HepG2 (cell line): ENCODE measurements around the gene CDC6. TPM values are rescaled to one million over a fixed set of nuclear protein-coding genes. Genes with fewer than 3 reads are reported as not detected.

Experiments used
- ATAC-seq: fragments of 200-7000 bp; cut with Tn5 transposase; 3 replicates; pipeline ENCODE4 v1.9.1; 2020; ENCODE audit warnings: mild to moderate bottlenecking, moderate library complexity
- BruUV-seq: library from RNA; stranded (reverse); fragments of 400-500 nt; replicated peaks from 2 replicates; lab custom pipeline; 2021; lab: Mats Ljungman, UMichigan
- CTCF ChIA-PET: fragments of 300-600 bp; formaldehyde crosslinking; extraction: SDS; loops from one replicate; lab custom pipeline; 2021; ENCODE audit warnings: low total read pairs, inconsistent platforms, low intra/inter-chr PET ratio; lab: Yijun Ruan, JAX
- POLR2A ChIA-PET: fragments of 350-600 bp; sonication (Branson Sonifier 250); formaldehyde crosslinking; loops from one replicate; lab custom pipeline; 2020; ENCODE audit warnings: antibody characterized with exemption, inconsistent platforms; lab: Yijun Ruan, JAX
- DNase-seq: peaks from one replicate; pipeline ENCODE4 v3.0.0-alpha.2; 2015; ENCODE audit warnings: low spot score
- FAIRE-seq: peaks from 3 replicates; lab custom pipeline; 2011; peaks lifted over from hg19 to GRCh38; lab: Jason Lieb, UNC
- H2AFZ ChIP-seq: one replicate; pipeline ENCODE4 v1.6.1; 2011; ENCODE audit warnings: low read length, inconsistent platforms
- H3K27ac ChIP-seq: fragments of 300-600 bp; 3 replicates; pipeline ENCODE4 v1.8.0; 2011; ENCODE audit warnings: mixed run types, mild to moderate bottlenecking, mixed read lengths, low read length, inconsistent platforms; ENCODE audit not compliant: insufficient read depth; ENCODE audit errors: extremely low read length
- H3K27me3 ChIP-seq, 2 experiments: fragments of 200-600 bp in 1 of 2; 2 replicates in 1 of 2; 3 replicates in 1 of 2; pipeline versions ENCODE4 v1.6.0 to v1.8.0; 2011; ENCODE audit warnings: low read length in 2 of 2, mild to moderate bottlenecking in 2 of 2, moderate library complexity in 2 of 2, inconsistent platforms in 1 of 2; ENCODE audit not compliant: insufficient read depth in 2 of 2, control insufficient read depth in 1 of 2
- H3K36me3 ChIP-seq, 2 experiments: fragments of 200-600 bp in 1 of 2; replicated peaks in 1 of 2; 2 replicates in 1 of 2; 3 replicates in 1 of 2; pipeline versions ENCODE4 v1.5.1 to v1.8.0; 2011; ENCODE audit warnings: low read length in 2 of 2, inconsistent platforms in 1 of 2; ENCODE audit not compliant: insufficient read depth in 2 of 2, control insufficient read depth in 1 of 2
- H3K4me1 ChIP-seq: 2 replicates; pipeline ENCODE4 v1.5.1; 2012; ENCODE audit warnings: low read length, inconsistent platforms; ENCODE audit not compliant: insufficient read depth
- H3K4me2 ChIP-seq: 2 replicates; pipeline ENCODE4 v1.6.0; 2011; ENCODE audit warnings: low read depth, low read length, inconsistent platforms
- H3K4me3 ChIP-seq, 3 experiments: fragments of 200-600 bp in 1 of 3; sonication (generic), shearing (Covaris generic) in 1 of 3; replicated peaks in 1 of 3; 2 replicates each; pipeline ENCODE4 v1.5.1; 2011 to 2016; ENCODE audit warnings: low read length in 3 of 3, inconsistent platforms in 2 of 3, low read depth in 2 of 3, mild to moderate bottlenecking in 2 of 3, control low read depth in 1 of 3, mixed read lengths in 1 of 3; ENCODE audit not compliant: insufficient read depth in 1 of 3
- H3K79me2 ChIP-seq: one replicate; pipeline ENCODE4 v1.6.1; 2011; ENCODE audit warnings: low read length, inconsistent platforms; ENCODE audit not compliant: insufficient read depth
- H3K9ac ChIP-seq: 2 replicates; pipeline ENCODE4 v1.6.0; 2011; ENCODE audit warnings: mild to moderate bottlenecking, low read depth, low read length, inconsistent platforms; ENCODE audit not compliant: insufficient read depth
- H3K9me3 ChIP-seq: 2 replicates; pipeline ENCODE4 v1.5.1; 2012; ENCODE audit warnings: mild to moderate bottlenecking, low read length
- H4K20me1 ChIP-seq: 2 replicates; pipeline ENCODE4 v1.6.0; 2011; ENCODE audit warnings: inconsistent platforms, mild to moderate bottlenecking, low read length, moderate library complexity; ENCODE audit not compliant: insufficient read depth
- BORCS8-MEF2B ChIP-seq: sonication (generic); formaldehyde crosslinking; IDR thresholded peaks from 2 replicates; pipeline ENCODE4 v1.8.0; 2022; ENCODE audit warnings: mild to moderate bottlenecking, missing genetic modification reagents
- ETV5 ChIP-seq: IDR thresholded peaks from 2 replicates; pipeline ENCODE4 v1.6.1; 2018; ENCODE audit warnings: missing biosample characterization, missing genetic modification reagents, inconsistent platforms, borderline replicate concordance
- GTF3A ChIP-seq: sonication (generic); formaldehyde crosslinking; conservative IDR thresholded peaks from 2 replicates; pipeline ENCODE4 v1.4.0; 2020; ENCODE audit warnings: mild to moderate bottlenecking, missing genetic modification reagents
- JDP2 ChIP-seq: sonication (generic); formaldehyde crosslinking; IDR thresholded peaks from 2 replicates; pipeline ENCODE4 v1.8.1; 2022; ENCODE audit warnings: missing genetic modification reagents, borderline replicate concordance
- NR1H2 ChIP-seq: sonication (generic); formaldehyde crosslinking; IDR thresholded peaks from 2 replicates; pipeline ENCODE4 v1.8.1; 2022; ENCODE audit warnings: low read depth, missing genetic modification reagents, borderline replicate concordance
- PRDM10 ChIP-seq: sonication (generic); formaldehyde crosslinking; IDR thresholded peaks from 2 replicates; pipeline ENCODE4 v1.4.0; 2020; ENCODE audit warnings: low read depth, missing genetic modification reagents
- SOX6 ChIP-seq, 2 experiments: fragments of 450-650 bp in 1 of 2; sonication (generic) in 1 of 2; formaldehyde crosslinking in 1 of 2; IDR thresholded peaks; 2 replicates each; pipeline versions ENCODE4 v1.4.0 to v1.6.1; 2017 to 2020; ENCODE audit warnings: antibody characterized with exemption in 1 of 2, mild to moderate bottlenecking in 1 of 2, missing genetic modification reagents in 1 of 2
- SPEN ChIP-seq: sonication (generic); formaldehyde crosslinking; IDR thresholded peaks from 2 replicates; pipeline ENCODE4 v1.5.1; 2020; ENCODE audit warnings: low read depth, mild to moderate bottlenecking, missing genetic modification reagents
- TCF12 ChIP-seq, 2 experiments: fragments of 450-650 bp in 1 of 2; sonication (generic) in 1 of 2; formaldehyde crosslinking in 1 of 2; IDR thresholded peaks; 2 replicates each; pipeline versions ENCODE4 v1.6.1 to v1.8.0; 2017 to 2022; ENCODE audit warnings: antibody characterized with exemption in 1 of 2, mild to moderate bottlenecking in 1 of 2, missing genetic modification reagents in 1 of 2, moderate library complexity in 1 of 2
- ZMYM4 ChIP-seq: sonication (generic); formaldehyde crosslinking; IDR thresholded peaks from 2 replicates; pipeline ENCODE4 v1.8.1; 2023; ENCODE audit warnings: mild to moderate bottlenecking, missing genetic modification reagents
- ZNF557 ChIP-seq: sonication (generic); formaldehyde crosslinking; IDR thresholded peaks from 2 replicates; pipeline ENCODE4 v1.4.0; 2020; ENCODE audit warnings: missing genetic modification reagents
- ZNF704 ChIP-seq: sonication (generic); formaldehyde crosslinking; IDR thresholded peaks from 2 replicates; pipeline ENCODE4 v1.8.1; 2023; ENCODE audit warnings: mild to moderate bottlenecking, inconsistent platforms, moderate library complexity, missing genetic modification reagents, borderline replicate concordance
- ZNF784 ChIP-seq: sonication (generic); formaldehyde crosslinking; IDR thresholded peaks from 2 replicates; pipeline ENCODE4 v1.5.1; 2020; ENCODE audit warnings: missing genetic modification reagents, mild to moderate bottlenecking, borderline replicate concordance
- ZUFSP ChIP-seq: sonication (generic); formaldehyde crosslinking; IDR thresholded peaks from 2 replicates; pipeline ENCODE4 v1.9.0; 2021; ENCODE audit warnings: missing genetic modification reagents, mild to moderate bottlenecking, borderline replicate concordance
- WGBS: methylation state at CpG from one replicate; pipeline ENCODE4 v1.1.6; 2017; ENCODE audit warnings: low lambda C conversion rate; 5-methylcytosine and 5-hydroxymethylcytosine counted together
- in situ Hi-C: cut with HindIII; loops from 2 replicates; pipeline ENCODE4 v1.10.0; 2017; ENCODE audit warnings: low pct_unique_long_range_greater_than_20kb; ENCODE audit not compliant: extremely low pct_ligation_motif_present
- intact Hi-C: fragments of 100-400 bp; cut with micrococcal nuclease; formaldehyde crosslinking; loops from one replicate; pipeline ENCODE4 v1.10.0; 2022; ENCODE audit not compliant: unreplicated experiment
- polyA plus RNA-seq, 8 experiments: library from polyadenylated mRNA; depleted of rRNA in 3 of 8; stranded (reverse) in 7 of 8; unstranded in 1 of 8; fragments of >200 nt; fragmentation: Illumina TruSeq in 4 of 8; extraction: Trizol in 4 of 8; gene quantifications; 2 replicates each; pipeline versions ENCODE4 v1.2.1 to v1.2.3, GENCODE V29; 2011 to 2016; ENCODE audit warnings: low read depth in 4 of 8, missing spikeins in 1 of 8, mixed read lengths in 1 of 8; ENCODE audit not compliant: insufficient read depth in 1 of 8
- total RNA-seq, 5 experiments: library from RNA; depleted of rRNA; stranded (reverse); fragments of >200 nt; fragmentation: Illumina TruSeq; extraction: Trizol; gene quantifications; 2 replicates each; pipeline ENCODE4 v1.2.3, GENCODE V29; 2016; ENCODE audit warnings: low read depth in 1 of 5

CDC6 gene
- total and polyA plus RNA-seq, 2 of the 13 experiments (the other 11 are each of a cell fraction or from before 2014, with no cell fraction given) = 17.4 to 114 TPM

GRCh38 chr17:40251576-40251975 is 36.1 kb upstream of the CDC6 start (continued):
- no peak for TF ChIP-seq ZNF704 (CRISPR knock-in tag)
- no peak for TF ChIP-seq BORCS8-MEF2B (CRISPR knock-in tag)
- no peak for TF ChIP-seq JDP2 (CRISPR knock-in tag)
- no peak for TF ChIP-seq ETV5 (CRISPR knock-in tag)

GRCh38 chr17:40253565-40253964 is 34.1 kb upstream of the CDC6 start:
- Histone ChIP-seq H3K36me3 (peaks cover 13 to 30% of the 10 kb centered on the region in 2 experiments), H2AFZ (no peak overlapping the region), H4K20me1 (no peaks in the 10 kb centered on the region), H3K79me2 (peaks cover 40% of the 10 kb centered on the region), H3K9ac (no peak overlapping the region), H3K4me2 (no peak overlapping the region), H3K9me3 (no peaks in the 10 kb centered on the region), H3K27ac (no peak overlapping the region), H3K4me1 (no peaks in the 10 kb centered on the region), H3K4me3 (no peak overlapping the region), H3K27me3 (no peaks in the 10 kb centered on the region)
- CTCF ChIA-PET = no interaction called here
- FAIRE-seq = no peak
- POLR2A ChIA-PET = no interaction called here
- DNase-seq = no peak
- no TSS peak for BruUV-seq
- intact Hi-C loops (no loop called here), in situ Hi-C loops (no loop called here)
- no peak for ATAC-seq
- 98% methylated on average over 3 of the region's 3 CpGs for WGBS
- TF ChIP-seq ZNF557 (CRISPR knock-in tag) (no peak), GTF3A (CRISPR knock-in tag) (no peak), ZUFSP (CRISPR knock-in tag) (no peak), PRDM10 (CRISPR knock-in tag) (no peak), SOX6 (IDR thresholded peaks at IDR 0.05) (no peak), SOX6 (CRISPR knock-in tag; IDR thresholded peaks at IDR 0.05) (no peak), NR1H2 (CRISPR knock-in tag) (no peak), ZMYM4 (no peak), SPEN (CRISPR knock-in tag) (no peak), ZNF784 (no peak), TCF12 (IDR thresholded peaks at IDR 0.05) (no peak), TCF12 (CRISPR knock-in tag; IDR thresholded peaks at IDR 0.05) (no peak)
